Sigmoid colon (tissue), 3 donors: ENCODE data around the gene SULT2A1.

Experiments
- POLR2A ChIP-seq, 2 donors: fragments of 450-650 bp; IDR thresholded peaks; one replicate each; pipeline ENCODE4 v1.6.1; 2016; ENCODE audit warnings: antibody characterized with exemption in 2 of 2, mild to moderate bottlenecking in 2 of 2, moderate library complexity in 2 of 2
- TF ChIP-seq, protein P1 (sequence below), 4 experiments: fragments of 450-650 bp in 3 of 4; fragments of 200-600 bp in 1 of 4; IDR thresholded peaks; one replicate each; pipeline ENCODE4 v1.5.1; 2016 to 2019; ENCODE audit warnings: antibody characterized with exemption in 4 of 4, mild to moderate bottlenecking in 3 of 4, moderate library complexity in 2 of 4

DNA sequence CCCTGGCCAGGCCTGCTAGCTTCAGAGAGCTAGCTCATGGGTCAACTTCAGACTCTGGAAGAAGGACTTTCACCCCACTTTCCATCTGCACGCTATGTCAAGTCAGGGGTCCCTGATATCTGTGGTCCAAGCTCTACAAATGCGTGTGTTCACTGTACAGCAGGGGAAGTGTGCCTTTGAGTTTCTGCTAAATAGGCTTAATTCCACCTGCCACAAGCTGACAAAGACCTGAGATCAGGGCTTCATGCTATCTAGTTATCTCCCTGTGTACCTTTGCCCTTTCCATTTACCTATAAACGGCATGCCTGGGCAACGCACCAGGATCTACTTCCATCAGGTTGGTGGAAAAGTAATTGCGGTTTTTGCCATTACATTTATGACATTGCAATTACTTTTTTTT is 10.7 kb upstream of the SULT2A1 start:
- TF ChIP-seq, protein P1, sequence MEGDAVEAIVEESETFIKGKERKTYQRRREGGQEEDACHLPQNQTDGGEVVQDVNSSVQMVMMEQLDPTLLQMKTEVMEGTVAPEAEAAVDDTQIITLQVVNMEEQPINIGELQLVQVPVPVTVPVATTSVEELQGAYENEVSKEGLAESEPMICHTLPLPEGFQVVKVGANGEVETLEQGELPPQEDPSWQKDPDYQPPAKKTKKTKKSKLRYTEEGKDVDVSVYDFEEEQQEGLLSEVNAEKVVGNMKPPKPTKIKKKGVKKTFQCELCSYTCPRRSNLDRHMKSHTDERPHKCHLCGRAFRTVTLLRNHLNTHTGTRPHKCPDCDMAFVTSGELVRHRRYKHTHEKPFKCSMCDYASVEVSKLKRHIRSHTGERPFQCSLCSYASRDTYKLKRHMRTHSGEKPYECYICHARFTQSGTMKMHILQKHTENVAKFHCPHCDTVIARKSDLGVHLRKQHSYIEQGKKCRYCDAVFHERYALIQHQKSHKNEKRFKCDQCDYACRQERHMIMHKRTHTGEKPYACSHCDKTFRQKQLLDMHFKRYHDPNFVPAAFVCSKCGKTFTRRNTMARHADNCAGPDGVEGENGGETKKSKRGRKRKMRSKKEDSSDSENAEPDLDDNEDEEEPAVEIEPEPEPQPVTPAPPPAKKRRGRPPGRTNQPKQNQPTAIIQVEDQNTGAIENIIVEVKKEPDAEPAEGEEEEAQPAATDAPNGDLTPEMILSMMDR (IDR thresholded peaks at IDR 0.05): no peak
- no peak for TF ChIP-seq POLR2A (IDR thresholded peaks at IDR 0.05)
